ENCODE measurements around the gene CDCA4. TPM values are rescaled to one million over a fixed set of nuclear protein-coding genes. Genes with fewer than 3 reads are reported as not detected.

CDCA4 gene
- total RNA-seq, 1 experiment from 2014 or later, result 57.7 TPM

DNA sequence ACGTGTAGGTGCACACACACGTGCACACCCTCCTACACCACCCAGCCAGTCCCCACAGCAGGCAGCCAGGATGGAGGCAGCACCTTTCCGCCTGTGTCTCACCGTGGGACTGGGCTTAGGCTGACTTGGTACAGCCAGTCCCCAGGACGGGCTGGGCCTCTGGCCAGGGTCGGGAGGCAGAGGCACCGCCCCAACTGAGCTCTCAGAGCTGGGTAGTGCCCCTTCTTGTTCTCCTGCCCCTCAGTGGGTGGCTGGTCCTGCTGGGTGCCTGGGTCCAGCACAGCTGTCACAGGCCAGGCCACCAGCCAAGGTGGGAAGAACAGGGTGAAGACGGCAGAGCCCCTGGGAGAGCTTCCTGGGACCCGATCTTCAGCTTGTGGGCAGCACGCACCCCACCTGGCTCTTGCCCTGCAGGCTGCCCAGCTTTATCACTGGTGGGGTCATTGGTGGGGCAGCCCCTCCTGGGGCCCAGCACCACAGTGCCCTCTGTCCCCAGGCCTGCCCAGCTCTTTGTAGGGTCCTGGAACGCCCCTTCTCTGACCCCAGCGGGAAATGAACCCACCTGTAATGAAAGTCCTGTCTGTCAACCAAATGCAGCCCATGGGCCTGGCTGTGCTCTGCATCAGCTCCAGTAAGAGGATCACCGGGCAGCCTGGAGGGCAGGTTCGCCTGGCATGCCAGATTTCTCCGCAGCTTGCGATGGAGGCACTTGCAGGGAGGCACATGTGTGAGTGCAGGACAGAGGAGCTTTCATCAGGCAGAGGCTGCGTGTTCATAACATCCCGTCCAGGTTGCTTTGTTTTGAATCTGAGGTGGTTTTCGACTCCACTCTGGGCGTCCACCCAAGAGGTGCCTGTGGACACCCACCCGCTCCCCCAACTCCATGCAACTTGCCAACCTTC is 14.7 kb downstream of the CDCA4 start:
- H2BK15ac ChIP-seq (ENCODE audit: low read depth, low read length), result no peak overlapping the region
- Mint-ChIP-seq H3K4me1 (no peaks in the 10 kb centered on the region), H3K27me3 (ENCODE audit: low read depth) (no peaks in the 10 kb centered on the region), H3K36me3 (ENCODE audit: insufficient read depth in 1 of 3, low read depth in 3 of 3) (peaks cover 10 to 38% (median 27%) of the 10 kb centered on the region in 3 experiments; a peak in 6 of 7 replicates), H3K27ac (peak overlapping the region in 2 of 3 experiments; percentile 79 to 90; a peak in 2 of 7 replicates), H3K4me3 (no peak overlapping the region), H3K9me3 (no peaks in the 10 kb centered on the region)
- H3T11ph ChIP-seq (ENCODE audit: low read length), result no peak overlapping the region
- H4K8ac ChIP-seq (replicated peaks; ENCODE audit: insufficient read length, low read depth, low read length), result no peak overlapping the region
- no peak overlapping the region for H4K91ac ChIP-seq (ENCODE audit: insufficient read length, low read depth, low read length)
- H3K56ac ChIP-seq (ENCODE audit: insufficient read length, low read depth, low read length), result no peak overlapping the region
- no peaks in the 10 kb centered on the region for H3K9me3 ChIP-seq (ENCODE audit: control insufficient read depth, low read depth, low read length)
- no peaks in the 10 kb centered on the region for H3K79me2 ChIP-seq (ENCODE audit: insufficient read depth, low read length)
- no peak for DNase-seq
- H3K23me2 ChIP-seq (ENCODE audit: insufficient read length, low read depth, low read length, poor library complexity, severe bottlenecking), result no peaks in the 10 kb centered on the region
- H2AFZ ChIP-seq (ENCODE audit: low read length), result no peak overlapping the region
- H2BK20ac ChIP-seq (ENCODE audit: low read depth, low read length, poor library complexity, severe bottlenecking), result no peak overlapping the region
- H2BK12ac ChIP-seq (ENCODE audit: insufficient read length, low read depth, low read length), result no peak overlapping the region
- no peak overlapping the region for H3K4me2 ChIP-seq (ENCODE audit: insufficient read depth, insufficient read length, low read length)
- no peak overlapping the region for H2BK120ac ChIP-seq (ENCODE audit: low read depth, low read length, poor library complexity, severe bottlenecking)
- TF ChIP-seq CTCF (conservative IDR thresholded peaks at IDR 0.05), result no peak
- H2BK5ac ChIP-seq (ENCODE audit: insufficient read length, low read length), result no peak overlapping the region
- H3K9ac ChIP-seq (ENCODE audit: extremely low read depth, insufficient read length, low read length), result no peak overlapping the region
- H3K27me3 ChIP-seq (ENCODE audit: insufficient read depth, low read length), result no peaks in the 10 kb centered on the region
- H3K27ac ChIP-seq (ENCODE audit: insufficient read length, low read depth, low read length), result no peak overlapping the region
- no peak overlapping the region for H4K5ac ChIP-seq (ENCODE audit: insufficient read length, low read depth, low read length)
- no peaks in the 10 kb centered on the region for H3K4me1 ChIP-seq (ENCODE audit: insufficient read depth, low read length)
- no peak overlapping the region for H3K23ac ChIP-seq (ENCODE audit: insufficient read length, low read depth, low read length)
- H3K14ac ChIP-seq (ENCODE audit: insufficient read depth, low read length), result no peak overlapping the region; the same call in 1 of the 2 replicates
- WGBS (ENCODE audit: extremely low coverage, insufficient read length, low lambda C conversion rate), result no CpG with 5 or more reads among the region's 21 CpGs
- no peaks in the 10 kb centered on the region for H4K20me1 ChIP-seq (ENCODE audit: control insufficient read depth, insufficient read depth, insufficient read length)
- H2AK5ac ChIP-seq (ENCODE audit: insufficient read length, low read length), result no peak overlapping the region
- peaks cover 3% of the 10 kb centered on the region for H3K79me1 ChIP-seq (ENCODE audit: insufficient read depth, low read depth, low read length, poor library complexity, severe bottlenecking)
- no peak overlapping the region for H3K4ac ChIP-seq (ENCODE audit: low read depth, low read length)
- no peak overlapping the region for H3K18ac ChIP-seq (ENCODE audit: insufficient read length, low read depth, low read length)
